Measurements from ENCODE around the gene UBASH3B.

Gene UBASH3B

GRCh38 chr11:122807731-122808477 is 152.4 kb downstream of the UBASH3B start:
- Histone ChIP-seq H3K4me3 (no peak overlapping the region), H3K9ac (ENCODE audit: insufficient read length) (no peak overlapping the region), H3K36me3 (ENCODE audit: insufficient read depth, low read length) (no peaks in the 10 kb centered on the region), H3K9me3 (ENCODE audit: low read depth, low read length) (no peaks in the 10 kb centered on the region), H3K27ac (no peak overlapping the region)
- TF ChIP-seq POLR2AphosphoS5 (IDR thresholded peaks at IDR 0.05; ENCODE audit: borderline replicate concordance, low read depth, low read length) (no peak), FOXP2 (optimal IDR thresholded peaks at IDR 0.05; ENCODE audit: control extremely low read depth, extremely low read length, insufficient read depth) (no peak), EZH2 (IDR thresholded peaks at IDR 0.05) (no peak)
- no peak for DNase-seq (ENCODE audit: low read depth, low spot score)

DNA sequence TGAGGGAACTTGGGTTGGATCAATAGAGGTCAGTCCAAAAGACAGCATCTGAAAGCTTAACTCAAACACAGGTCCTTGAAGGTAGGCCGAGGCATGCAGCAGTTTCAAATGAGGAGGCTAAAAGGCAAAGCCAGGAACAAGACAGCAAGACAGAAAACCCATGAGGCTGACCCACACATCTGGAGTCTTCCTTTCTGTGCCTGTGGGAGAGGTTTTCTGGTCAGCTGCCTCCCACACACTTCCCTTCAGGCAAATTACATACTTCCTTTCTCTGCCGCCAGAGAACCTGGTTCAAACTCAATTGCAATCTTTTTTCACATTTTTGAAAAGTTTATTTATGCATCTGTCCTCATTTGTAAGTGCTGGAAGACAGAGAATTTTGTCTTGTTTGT is 153.0 kb downstream of the UBASH3B start:
- H3K27ac ChIP-seq: no peak overlapping the region
- no peaks in the 10 kb centered on the region for H3K36me3 ChIP-seq (ENCODE audit: insufficient read depth, low read length)
- TF ChIP-seq POLR2AphosphoS5 (IDR thresholded peaks at IDR 0.05; ENCODE audit: borderline replicate concordance, low read depth, low read length) (no peak), EZH2 (IDR thresholded peaks at IDR 0.05) (no peak), FOXP2 (optimal IDR thresholded peaks at IDR 0.05; ENCODE audit: control extremely low read depth, extremely low read length, insufficient read depth) (no peak)
- no peaks in the 10 kb centered on the region for H3K9me3 ChIP-seq (ENCODE audit: low read depth, low read length)
- H3K9ac ChIP-seq (ENCODE audit: insufficient read length): no peak overlapping the region
- DNase-seq (ENCODE audit: low read depth, low spot score): no peak
- no peak overlapping the region for H3K4me3 ChIP-seq

DNA sequence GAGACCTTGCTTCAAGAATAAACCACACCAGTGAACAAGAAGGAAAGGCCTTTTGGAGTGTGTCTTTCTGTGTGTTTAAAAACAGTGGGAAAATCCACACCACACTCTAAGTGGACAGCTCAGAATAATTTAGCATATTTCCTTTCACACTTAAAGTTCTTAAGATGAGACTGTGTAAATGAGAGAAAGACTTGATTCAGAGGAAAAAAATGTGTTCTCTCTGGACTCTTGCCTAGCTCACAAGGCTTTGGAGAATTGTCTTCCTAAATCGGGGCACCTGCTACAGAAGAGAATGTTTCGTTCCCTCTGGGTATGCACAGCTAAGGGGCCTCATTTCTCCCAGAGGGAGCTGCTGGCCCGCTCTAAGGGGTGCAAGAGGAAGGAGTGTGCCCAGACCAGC is 154.3 kb downstream of the UBASH3B start:
- Histone ChIP-seq H3K36me3 (ENCODE audit: insufficient read depth, low read length) (no peaks in the 10 kb centered on the region), H3K9me3 (ENCODE audit: low read depth, low read length) (no peaks in the 10 kb centered on the region), H3K27ac (no peak overlapping the region), H3K4me3 (no peak overlapping the region), H3K9ac (ENCODE audit: insufficient read length) (no peak overlapping the region)
- DNase-seq (ENCODE audit: low read depth, low spot score): no peak
- TF ChIP-seq EZH2 (IDR thresholded peaks at IDR 0.05): no peak
- TF ChIP-seq POLR2AphosphoS5 (IDR thresholded peaks at IDR 0.05; ENCODE audit: borderline replicate concordance, low read depth, low read length): no peak
- TF ChIP-seq FOXP2 (optimal IDR thresholded peaks at IDR 0.05; ENCODE audit: control extremely low read depth, extremely low read length, insufficient read depth): no peak

DNA sequence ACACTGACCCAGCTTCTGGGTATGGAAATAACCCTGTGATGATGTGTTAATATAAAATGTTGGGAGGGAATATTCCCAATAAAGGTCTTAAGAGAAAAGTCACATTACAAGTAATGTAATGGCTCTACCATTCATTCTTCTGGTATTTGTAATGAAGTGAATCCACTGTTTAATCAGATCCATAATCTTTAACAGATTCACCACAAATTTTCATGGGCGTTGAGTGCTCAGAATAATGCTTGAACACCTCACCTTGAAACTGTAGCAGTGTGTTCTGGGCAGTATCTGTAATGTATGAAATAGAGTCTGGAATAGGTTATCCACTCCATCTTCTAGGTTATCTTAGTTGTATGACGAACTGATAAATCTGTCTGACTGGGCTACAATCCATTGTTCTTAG is 156.2 kb downstream of the UBASH3B start:
- H3K27ac ChIP-seq: no peak overlapping the region
- H3K4me3 ChIP-seq: no peak overlapping the region
- H3K9ac ChIP-seq (ENCODE audit: insufficient read length): no peak overlapping the region
- TF ChIP-seq FOXP2 (optimal IDR thresholded peaks at IDR 0.05; ENCODE audit: control extremely low read depth, extremely low read length, insufficient read depth): no peak
- TF ChIP-seq EZH2 (IDR thresholded peaks at IDR 0.05): no peak
- no peaks in the 10 kb centered on the region for H3K9me3 ChIP-seq (ENCODE audit: low read depth, low read length)
- H3K36me3 ChIP-seq (ENCODE audit: insufficient read depth, low read length): no peaks in the 10 kb centered on the region
- DNase-seq (ENCODE audit: low read depth, low spot score): no peak

DNA sequence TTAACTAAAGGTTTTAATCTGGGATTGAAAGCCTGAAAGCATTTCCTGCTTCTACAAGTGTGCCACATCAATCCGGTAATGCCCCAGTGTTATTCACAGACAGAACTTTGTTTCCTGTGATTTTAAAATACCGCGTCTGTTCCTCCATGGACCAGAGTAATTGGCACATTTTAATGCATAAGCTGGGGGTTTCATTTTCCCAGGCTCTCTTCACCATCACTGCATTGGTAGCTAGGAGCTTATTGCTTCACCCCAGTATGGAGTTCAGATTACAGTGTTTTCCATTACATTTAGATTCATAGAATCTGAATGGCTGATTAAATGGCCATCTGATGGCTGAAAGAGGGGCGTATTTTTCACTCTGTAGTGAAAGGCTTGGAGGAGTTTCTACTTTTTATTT is 157.1 kb downstream of the UBASH3B start:
- Histone ChIP-seq H3K4me3 (no peak overlapping the region), H3K9ac (ENCODE audit: insufficient read length) (no peak overlapping the region), H3K9me3 (ENCODE audit: low read depth, low read length) (no peaks in the 10 kb centered on the region), H3K36me3 (ENCODE audit: insufficient read depth, low read length) (no peaks in the 10 kb centered on the region), H3K27ac (no peak overlapping the region)
- no peak for TF ChIP-seq POLR2AphosphoS5 (IDR thresholded peaks at IDR 0.05; ENCODE audit: borderline replicate concordance, low read depth, low read length)
- no peak for TF ChIP-seq EZH2 (IDR thresholded peaks at IDR 0.05)
- TF ChIP-seq FOXP2 (optimal IDR thresholded peaks at IDR 0.05; ENCODE audit: control extremely low read depth, extremely low read length, insufficient read depth): no peak
- no peak for DNase-seq (ENCODE audit: low read depth, low spot score)

DNA sequence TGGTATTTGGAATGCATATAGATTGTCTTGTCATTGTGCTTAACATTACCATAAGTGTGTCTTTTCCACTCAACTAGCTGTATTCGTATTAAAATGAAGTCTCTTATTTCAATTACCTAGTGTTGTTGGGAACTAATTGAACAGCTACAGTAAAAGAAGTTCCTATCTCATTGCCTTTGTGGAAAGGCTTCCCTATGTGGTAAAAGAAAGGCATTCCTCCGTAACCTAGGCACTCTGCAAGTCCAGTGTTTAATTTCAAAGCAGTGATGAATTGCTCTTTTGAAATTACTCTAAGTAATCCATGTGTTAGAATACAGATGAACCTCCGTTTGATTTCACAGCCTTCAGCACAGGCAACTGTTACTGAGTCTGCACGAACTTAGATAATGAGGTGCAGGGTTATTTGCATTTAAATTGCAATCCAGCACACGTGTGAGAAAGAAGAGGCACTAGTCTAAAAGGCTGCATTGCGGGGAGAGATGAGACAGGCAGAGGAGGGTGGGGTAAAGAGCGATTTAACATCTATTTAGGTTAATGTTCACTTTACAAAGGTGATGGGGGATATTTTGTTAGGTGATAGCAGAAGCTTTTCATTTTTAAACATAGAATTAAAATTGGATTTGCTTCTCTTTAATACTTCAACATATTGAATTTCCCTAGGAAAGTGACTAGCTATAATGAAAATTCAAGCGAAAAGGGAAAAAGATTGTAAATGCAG is 157.8 kb downstream of the UBASH3B start:
- Histone ChIP-seq H3K9ac (ENCODE audit: insufficient read length) (no peak overlapping the region), H3K36me3 (ENCODE audit: insufficient read depth, low read length) (no peaks in the 10 kb centered on the region), H3K9me3 (ENCODE audit: low read depth, low read length) (no peaks in the 10 kb centered on the region), H3K4me3 (no peak overlapping the region), H3K27ac (no peak overlapping the region)
- TF ChIP-seq POLR2AphosphoS5 (IDR thresholded peaks at IDR 0.05; ENCODE audit: borderline replicate concordance, low read depth, low read length): no peak
- no peak for TF ChIP-seq EZH2 (IDR thresholded peaks at IDR 0.05)
- no peak for TF ChIP-seq FOXP2 (optimal IDR thresholded peaks at IDR 0.05; ENCODE audit: control extremely low read depth, extremely low read length, insufficient read depth)
- DNase-seq (ENCODE audit: low read depth, low spot score): no peak

DNA sequence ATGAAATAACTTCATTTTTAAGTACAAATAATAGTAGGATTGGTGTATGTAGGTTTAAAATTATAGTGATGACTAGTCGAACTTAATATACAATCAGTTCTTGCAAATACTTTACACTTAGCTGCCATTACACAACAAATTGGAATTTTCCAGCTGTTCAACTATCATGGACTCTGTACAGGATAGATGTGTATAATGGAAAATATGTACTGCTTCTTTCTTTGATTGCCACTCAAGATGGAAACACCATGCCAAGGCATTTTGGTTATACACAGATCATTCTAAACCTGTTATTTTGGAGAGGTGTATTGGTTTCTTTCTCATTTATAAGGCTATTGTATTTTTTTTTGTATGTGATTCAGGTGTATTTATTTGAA is 158.4 kb downstream of the UBASH3B start:
- TF ChIP-seq POLR2AphosphoS5 (IDR thresholded peaks at IDR 0.05; ENCODE audit: borderline replicate concordance, low read depth, low read length) (no peak), FOXP2 (optimal IDR thresholded peaks at IDR 0.05; ENCODE audit: control extremely low read depth, extremely low read length, insufficient read depth) (no peak), EZH2 (IDR thresholded peaks at IDR 0.05) (no peak)
- H3K4me3 ChIP-seq: no peak overlapping the region
- H3K27ac ChIP-seq: no peak overlapping the region
- DNase-seq (ENCODE audit: low read depth, low spot score): no peak
- H3K36me3 ChIP-seq (ENCODE audit: insufficient read depth, low read length): no peaks in the 10 kb centered on the region
- H3K9me3 ChIP-seq (ENCODE audit: low read depth, low read length): no peaks in the 10 kb centered on the region
- H3K9ac ChIP-seq (ENCODE audit: insufficient read length): no peak overlapping the region

GRCh38 chr11:122814401-122814800 is 158.9 kb downstream of the UBASH3B start:
- Histone ChIP-seq H3K4me3 (no peak overlapping the region), H3K27ac (no peak overlapping the region), H3K36me3 (ENCODE audit: insufficient read depth, low read length) (no peaks in the 10 kb centered on the region), H3K9me3 (ENCODE audit: low read depth, low read length) (no peaks in the 10 kb centered on the region), H3K9ac (ENCODE audit: insufficient read length) (no peak overlapping the region)
- no peak for TF ChIP-seq EZH2 (IDR thresholded peaks at IDR 0.05)
- TF ChIP-seq POLR2AphosphoS5 (IDR thresholded peaks at IDR 0.05; ENCODE audit: borderline replicate concordance, low read depth, low read length): no peak
- no peak for TF ChIP-seq FOXP2 (optimal IDR thresholded peaks at IDR 0.05; ENCODE audit: control extremely low read depth, extremely low read length, insufficient read depth)
- no peak for DNase-seq (ENCODE audit: low read depth, low spot score)
